ENCODE data around the gene PDIK1L. TPM values are rescaled to one million over a fixed set of nuclear protein-coding genes. Genes with fewer than 3 reads are reported as not detected.

The PDIK1L gene
- total RNA-seq, 1 donor from 2014 or later, result 11.3 TPM

- no peak for DNase-seq
These were observed 44.0 kb downstream of the PDIK1L start for GRCh38 chr1:26155370-26156284.

GRCh38 chr1:26156285-26157038, 44.8 kb downstream of the PDIK1L start:
- DNase-seq, result no peak

GRCh38 chr1:26158271-26158907, 46.8 kb downstream of the PDIK1L start:
- no peak for DNase-seq

GRCh38 chr1:26158908-26159742, 47.5 kb downstream of the PDIK1L start, which contains the start of gene FAM110D:
FAM110D (plus strand) TSS chr1:26159079; CDS start chr1:26161292, 2,213 bp downstream.
- DNase-seq, result no peak

- no peak for DNase-seq
These were observed 48.1 kb downstream of the PDIK1L start for GRCh38 chr1:26159743-26160039.

GRCh38 chr1:26160527-26161414, 49.1 kb downstream of the PDIK1L start:
- DNase-seq, result no peak

- DNase-seq, result no peak
These were observed 50.0 kb downstream of the PDIK1L start for GRCh38 chr1:26161415-26162219.

GRCh38 chr1:26162220-26162709, 50.6 kb downstream of the PDIK1L start:
- no peak for DNase-seq

GRCh38 chr1:26163684-26164035, 52.0 kb downstream of the PDIK1L start:
- no peak for DNase-seq

GRCh38 chr1:26164036-26164860, 52.6 kb downstream of the PDIK1L start:
- DNase-seq, result no peak

- DNase-seq, result no peak
These were observed 53.5 kb downstream of the PDIK1L start for GRCh38 chr1:26164861-26165842.

GRCh38 chr1:26166719-26167281, 55.2 kb downstream of the PDIK1L start:
- no peak for DNase-seq

GRCh38 chr1:26168410-26169197, 57.0 kb downstream of the PDIK1L start, which contains the start of gene C1orf232:
C1orf232 (minus strand) TSS chr1:26168963; CDS start chr1:26168499, 464 bp downstream.
- DNase-seq, result no peak

GRCh38 chr1:26169198-26169554, 57.6 kb downstream of the PDIK1L start:
- no peak for DNase-seq

- peak; percentile 90 for DNase-seq
These were observed 58.2 kb downstream of the PDIK1L start, which contains the start of gene ZNF593 for GRCh38 chr1:26169669-26170471. ZNF593 (plus strand) TSS chr1:26169908; CDS start chr1:26169984, 76 bp downstream.

GRCh38 chr1:26170472-26170821, 58.8 kb downstream of the PDIK1L start:
- DNase-seq, result no peak
